HG03159 (cell line): ENCODE measurements around the gene SOX6.
A peak's percentile ranks its signal among the peaks of the same experiment; 100 is the strongest.
"Not testable (repeated sequence)": the region's sequence is repeated elsewhere in the genome, so short reads cannot be mapped to it uniquely, and the experiment has no call there.

Source experiments
- ATAC-seq: cut with Tn5 transposase; IDR thresholded peaks from one replicate; pipeline ENCODE4 v1.9.1; 2021; ENCODE audit warnings: mild to moderate bottlenecking, moderate library complexity; ENCODE audit not compliant: unreplicated experiment

Gene SOX6

GRCh38 chr11:15942126-15942525 lies 414.2 kb downstream of the SOX6 start:
- ATAC-seq, result no peak

DNA sequence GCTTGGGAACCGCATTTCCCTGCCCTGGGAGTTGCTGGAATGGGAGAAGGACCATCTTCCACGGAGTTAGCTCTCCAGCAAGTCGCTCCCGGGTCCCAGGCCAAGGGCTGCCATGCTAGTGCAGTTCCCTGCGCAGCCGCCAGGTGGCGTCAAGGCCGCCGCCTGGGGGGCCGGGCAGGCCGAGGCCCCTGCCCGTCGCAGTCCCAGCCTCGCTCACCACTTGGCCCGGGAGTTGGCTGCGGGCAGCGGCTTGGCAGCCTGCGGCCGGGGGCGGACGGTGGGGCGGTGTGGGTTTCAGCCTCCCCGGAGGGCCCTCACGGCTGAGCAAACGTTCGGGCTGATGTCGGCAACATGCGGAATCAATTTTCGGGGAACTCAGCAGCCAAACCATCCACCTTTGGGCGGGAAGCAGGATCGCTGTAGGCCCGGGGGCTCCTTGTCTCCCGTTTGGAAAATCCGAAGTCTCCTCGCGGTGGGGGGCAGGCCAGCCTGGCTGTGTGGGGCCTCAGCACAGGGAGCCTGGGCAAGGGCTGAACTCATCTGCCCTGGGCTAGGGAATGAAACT lies 415.1 kb downstream of the SOX6 start:
- peak; percentile 57 for ATAC-seq

- ATAC-seq, result peak; percentile 9
Observed at GRCh38 chr11:15940462-15941205, 415.7 kb downstream of the SOX6 start.

- ATAC-seq, result no peak
Observed at GRCh38 chr11:15938983-15939382, 417.4 kb downstream of the SOX6 start.

DNA sequence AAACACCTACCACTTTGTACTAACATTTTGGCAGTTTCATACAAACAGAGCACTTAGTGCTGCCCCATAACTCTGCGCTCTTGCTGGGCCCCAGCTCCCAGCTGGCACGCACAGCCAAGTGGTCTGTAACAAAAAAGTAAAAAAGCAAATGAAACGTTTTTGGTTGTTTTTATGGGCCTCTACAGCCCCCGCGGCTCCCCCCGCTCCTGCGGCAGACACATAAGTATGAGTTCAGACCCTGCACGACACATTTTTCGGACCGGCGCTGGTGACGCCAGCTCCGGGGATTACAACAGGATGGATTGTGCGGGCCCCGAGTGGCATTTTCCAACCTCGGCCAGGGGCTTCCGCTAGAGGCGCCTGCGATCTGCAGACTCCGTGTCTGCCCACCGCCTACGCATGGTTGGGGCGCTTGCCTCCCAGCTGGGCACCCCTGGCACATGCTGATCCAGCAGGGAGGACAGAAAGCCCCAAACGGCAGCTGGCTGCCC lies 418.2 kb downstream of the SOX6 start:
- ATAC-seq, result no peak

DNA sequence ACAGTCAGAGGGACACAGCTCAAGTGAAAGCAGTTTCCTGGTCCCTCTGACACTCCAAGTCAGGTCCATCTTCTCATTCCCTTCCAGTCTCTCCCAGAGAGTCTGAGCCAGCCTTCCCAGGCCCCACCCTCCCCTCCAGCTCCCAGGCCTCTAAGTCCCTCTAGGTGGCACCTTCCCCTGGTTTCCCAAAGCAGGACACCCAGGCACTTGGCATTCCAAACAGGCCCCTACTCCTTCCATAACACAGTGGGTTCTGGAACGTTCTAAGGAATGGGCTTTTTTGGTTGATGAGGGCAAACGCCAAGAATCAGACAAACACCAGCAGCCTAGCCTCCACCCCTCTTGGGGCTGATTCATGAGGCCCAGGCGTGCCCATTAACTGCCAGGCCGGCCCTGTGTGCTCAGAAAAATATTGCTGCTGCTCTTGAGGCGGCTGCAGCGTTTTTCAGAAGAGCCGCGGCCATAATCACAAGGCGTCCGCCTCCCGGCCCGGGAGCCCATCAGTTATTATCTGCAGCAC lies 418.7 kb downstream of the SOX6 start:
- ATAC-seq, result no peak

- ATAC-seq, result no peak
Observed at GRCh38 chr11:15936011-15936410, 420.3 kb downstream of the SOX6 start.

GRCh38 chr11:15935373-15935772 lies 421.0 kb downstream of the SOX6 start:
- ATAC-seq, result no peak

DNA sequence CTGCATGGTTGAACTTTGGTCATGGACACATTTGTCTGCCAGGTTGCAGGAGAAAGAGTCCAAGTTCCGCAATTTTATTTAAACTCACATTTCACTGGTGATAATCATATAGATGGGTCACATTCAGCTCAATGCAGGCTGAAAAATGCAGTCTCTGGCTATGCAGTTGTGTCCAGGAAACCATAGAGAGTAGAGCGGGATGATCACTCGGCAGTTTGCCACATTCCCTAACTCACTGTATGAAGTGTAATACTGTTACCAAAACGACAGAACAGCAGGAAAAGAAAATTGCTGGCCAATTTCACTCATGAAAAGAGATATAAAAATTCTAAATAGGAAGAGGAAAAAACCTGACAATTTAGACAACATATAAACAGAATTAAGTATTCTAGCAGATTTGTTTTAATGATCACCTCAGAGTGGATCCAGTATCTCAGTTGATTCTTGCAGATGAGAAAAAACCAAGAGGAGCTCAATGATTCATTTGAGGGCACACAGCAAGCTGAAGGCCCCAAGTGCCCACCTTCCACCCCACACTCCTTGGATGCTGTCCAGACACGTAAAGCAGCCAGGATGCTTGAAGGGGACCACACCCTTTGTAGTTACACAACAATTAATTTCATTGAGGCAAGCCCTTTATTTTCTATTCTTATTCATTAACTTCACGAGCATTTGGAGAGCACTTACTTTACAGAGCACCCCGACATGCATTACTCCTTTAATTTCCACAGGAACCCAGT lies 422.3 kb downstream of the SOX6 start:
- no peak for ATAC-seq

DNA sequence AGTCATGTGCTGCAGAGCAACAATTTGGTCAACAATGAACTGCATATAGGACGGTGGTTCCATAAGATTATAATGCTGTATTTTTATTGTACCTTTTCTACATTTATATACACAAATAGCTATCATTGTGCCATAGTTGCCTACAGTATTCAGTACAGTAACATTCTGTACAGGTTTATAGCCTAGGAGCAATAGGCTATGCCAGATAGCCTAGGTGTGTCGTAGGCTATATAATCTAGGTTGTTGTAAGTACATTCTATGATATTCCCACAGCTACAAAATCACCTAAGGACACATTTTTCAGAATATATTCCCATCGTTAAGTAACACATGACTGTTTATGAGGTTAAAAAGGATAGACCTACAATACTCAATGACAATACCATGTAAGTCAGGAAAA lies 423.9 kb downstream of the SOX6 start:
- ATAC-seq, result no peak

DNA sequence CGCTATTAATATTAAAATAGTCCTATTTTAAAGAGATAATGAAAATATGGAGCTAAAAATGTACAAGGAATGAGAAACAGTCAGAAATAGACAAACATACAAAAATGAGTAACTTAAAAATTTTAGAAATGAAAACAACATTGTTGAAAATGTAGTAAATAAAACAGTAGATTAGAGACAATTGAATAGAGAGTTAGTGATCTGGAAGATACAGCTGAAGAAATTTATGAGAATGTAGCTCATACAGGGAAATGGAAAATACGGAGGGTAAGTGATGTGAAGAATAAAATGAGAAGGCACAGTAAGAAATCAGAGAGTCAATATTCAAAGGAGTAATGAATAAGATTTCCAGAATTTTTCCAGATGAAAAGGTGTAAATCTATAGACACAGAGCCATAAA lies 424.8 kb downstream of the SOX6 start:
- ATAC-seq, result no peak

DNA sequence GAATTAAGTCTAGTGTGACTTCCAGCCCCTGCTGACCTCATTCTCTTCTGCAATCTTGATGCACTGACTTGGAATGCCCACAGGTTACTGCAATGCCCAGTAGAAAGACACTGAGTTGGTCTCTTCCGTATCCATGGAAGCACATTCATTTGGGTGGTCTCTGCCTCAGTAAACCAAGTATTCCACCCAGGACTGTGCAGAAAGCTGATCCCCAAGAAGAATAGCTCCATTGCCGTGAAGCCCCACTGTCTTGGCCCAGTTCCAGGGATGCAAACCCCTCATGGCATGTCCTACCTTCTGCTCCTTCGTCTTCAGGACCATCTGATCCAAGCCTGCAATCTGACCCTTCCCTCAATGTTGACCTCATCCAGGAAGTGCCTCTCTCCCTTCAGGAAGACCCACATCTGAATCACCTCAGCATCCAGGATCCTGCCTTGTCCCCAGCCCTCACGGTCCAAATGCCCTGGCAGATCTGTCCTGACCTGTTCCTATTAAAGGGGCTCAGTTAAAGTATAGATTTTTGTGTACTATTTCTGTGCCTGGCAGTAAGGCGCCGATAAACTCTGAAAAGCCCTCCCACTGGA lies 425.8 kb downstream of the SOX6 start:
- no peak for ATAC-seq

GRCh38 chr11:15929371-15929901 lies 426.9 kb downstream of the SOX6 start:
- no peak for ATAC-seq

- no peak for ATAC-seq
Observed at GRCh38 chr11:15927864-15928217, 428.5 kb downstream of the SOX6 start.

DNA sequence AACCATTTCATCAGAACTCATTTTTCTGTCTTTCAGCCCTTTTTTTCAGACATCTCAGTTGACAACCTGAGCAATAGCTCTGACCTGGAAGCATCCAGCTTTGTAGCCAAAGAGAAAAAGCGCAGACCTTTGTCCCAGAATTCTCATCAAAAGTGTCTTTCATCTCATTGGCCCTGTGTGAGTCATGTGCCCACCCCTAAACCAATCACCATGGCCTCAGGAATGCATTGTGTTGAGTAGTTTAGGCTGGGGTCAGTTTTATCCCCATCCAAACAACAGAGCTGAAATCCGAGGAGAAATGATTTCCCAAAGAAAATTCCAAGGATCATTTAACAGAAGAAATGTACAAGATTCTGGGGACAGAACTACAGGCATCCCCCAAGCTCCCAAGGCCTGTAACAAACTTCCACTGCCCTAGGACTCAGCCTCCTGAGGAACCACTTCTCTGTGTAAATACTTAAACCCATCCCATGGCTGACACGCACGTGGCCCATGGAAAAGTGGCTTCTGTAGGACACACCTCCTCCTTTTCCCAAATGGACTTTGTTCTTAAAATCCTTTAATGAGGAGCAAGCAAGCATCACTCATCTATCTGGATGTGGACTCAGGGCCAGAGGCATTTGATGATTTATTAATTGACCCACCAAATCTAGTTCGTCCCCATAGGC lies 429.0 kb downstream of the SOX6 start:
- ATAC-seq, result no peak

DNA sequence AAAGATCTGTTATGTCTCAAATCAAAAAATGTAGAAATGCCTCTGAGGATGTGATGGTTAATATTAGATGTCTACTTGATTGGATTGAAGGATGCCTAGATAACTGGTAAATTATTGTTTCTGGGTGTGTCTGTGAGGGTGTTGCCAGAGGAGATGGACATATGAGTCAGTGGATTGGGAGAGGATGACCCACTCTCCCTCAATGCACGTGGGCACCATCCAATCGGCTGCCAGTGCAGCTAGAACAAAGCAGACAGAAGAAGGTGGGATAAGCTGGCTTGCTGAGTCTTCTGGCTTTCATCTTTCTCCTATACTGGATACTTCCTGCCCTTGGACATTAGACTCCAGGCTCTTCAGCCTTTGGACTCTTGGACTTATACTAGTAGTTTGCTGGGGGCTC lies 430.3 kb downstream of the SOX6 start:
- no peak for ATAC-seq

DNA sequence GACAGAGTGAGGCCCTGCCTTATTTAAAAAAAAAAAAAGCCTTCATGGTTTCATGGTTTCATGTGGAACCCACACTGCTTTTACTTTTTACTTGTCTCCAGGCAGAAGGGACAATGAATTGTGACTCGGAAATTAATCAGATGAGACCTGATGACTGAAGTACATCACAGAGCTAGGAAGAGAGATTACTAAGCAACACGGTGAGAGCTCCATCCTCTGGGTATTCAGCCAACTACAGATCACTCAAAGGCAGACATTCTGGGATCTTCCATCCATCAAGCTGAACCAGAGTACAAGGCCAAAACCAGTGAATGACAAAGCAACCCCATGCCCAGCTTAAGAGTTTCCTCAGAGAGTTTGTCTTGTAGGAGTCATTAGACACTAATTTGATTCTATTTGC lies 433.2 kb downstream of the SOX6 start:
- ATAC-seq, result no peak

DNA sequence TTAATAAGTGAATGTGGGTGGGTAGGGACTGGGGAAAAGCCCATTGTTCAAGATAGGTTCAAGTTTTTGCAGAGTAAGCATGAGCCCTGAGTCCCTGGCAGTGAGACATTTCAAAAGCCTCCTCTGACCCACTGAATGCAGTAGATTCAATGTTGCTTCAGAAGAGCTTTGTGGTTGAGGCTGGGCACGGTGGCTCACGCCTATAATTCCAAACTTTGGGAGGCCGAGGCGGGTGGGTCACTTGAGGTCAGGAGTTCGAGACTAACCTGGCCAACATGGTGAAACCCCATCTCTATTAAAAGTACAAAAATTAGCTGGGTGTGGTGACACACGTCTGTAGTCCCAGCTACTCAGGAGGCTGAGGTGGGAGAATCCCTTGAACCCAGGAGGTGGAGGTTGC lies 433.6 kb downstream of the SOX6 start:
- not testable (repeated sequence) for ATAC-seq

DNA sequence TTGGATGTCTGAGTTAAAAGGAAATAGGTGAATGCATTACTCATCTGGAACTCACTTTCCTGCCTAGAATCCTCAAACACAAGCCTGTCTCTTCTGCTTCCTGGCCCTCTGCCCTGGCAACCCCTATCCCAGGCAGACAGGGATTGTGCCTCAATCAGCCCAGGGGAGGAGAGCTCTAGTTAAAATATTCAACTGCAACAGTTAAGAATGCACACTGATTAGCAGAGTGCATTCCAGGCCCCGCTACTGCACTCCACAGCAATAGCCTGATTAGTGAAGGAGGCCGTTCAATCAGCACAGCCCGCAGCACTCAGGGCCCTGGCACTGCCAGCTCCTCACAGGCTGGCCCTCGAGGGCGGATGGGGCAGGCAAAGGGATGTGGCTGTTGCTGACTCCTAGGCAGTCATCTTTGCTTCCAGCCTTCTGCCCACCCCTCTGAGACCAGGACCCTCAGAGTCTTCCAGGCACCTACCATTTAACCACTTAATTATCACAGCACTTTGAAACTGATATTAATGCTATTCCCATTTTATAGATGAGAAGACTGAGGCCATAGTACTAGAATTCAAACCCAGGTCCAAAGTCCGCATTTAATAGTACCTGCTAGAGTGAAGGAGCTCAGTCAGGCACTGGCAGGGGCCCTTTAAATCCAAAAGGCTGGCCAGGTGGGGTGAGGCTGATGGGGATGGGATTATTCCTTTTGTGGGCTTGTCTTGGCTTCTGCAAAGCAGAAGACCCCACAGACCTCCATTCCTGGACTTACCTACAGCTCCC lies 435.3 kb downstream of the SOX6 start:
- no peak for ATAC-seq

- ATAC-seq, result no peak
Observed at GRCh38 chr11:15918674-15919073, 437.7 kb downstream of the SOX6 start.
